Ascending aorta (tissue), 2 donors: Measurements from ENCODE around the gene CBLN3. TPM values are rescaled to one million over a fixed set of nuclear protein-coding genes. Genes with fewer than 3 reads are reported as not detected.
"Not testable (repeated sequence)": the region's sequence is repeated elsewhere in the genome, so short reads cannot be mapped to it uniquely, and the experiment has no call there.

ENCODE experiments used
- DNase-seq, 2 donors: peaks; one replicate each; pipeline ENCODE4 v3.0.0-alpha.2; 2019; ENCODE audit warnings: low spot score in 2 of 2
- H3K27ac ChIP-seq, 2 donors: fragments of 200-600 bp; sonication (generic); one replicate each; pipeline ENCODE4 v1.5.1; 2016 to 2017; ENCODE audit warnings: mild to moderate bottlenecking in 1 of 2
- H3K27me3 ChIP-seq: fragments of 200-600 bp; sonication (generic); one replicate; pipeline ENCODE4 v1.5.1; 2017
- H3K36me3 ChIP-seq, 2 donors: fragments of 200-600 bp; sonication (generic); one replicate each; pipeline ENCODE4 v1.5.1; 2016
- H3K4me1 ChIP-seq, 2 donors: fragments of 200-600 bp; sonication (generic); one replicate each; pipeline ENCODE4 v1.5.1; 2016 to 2017; ENCODE audit warnings: mild to moderate bottlenecking in 1 of 2
- H3K4me3 ChIP-seq, 2 donors: fragments of 200-600 bp; sonication (generic); one replicate each; pipeline ENCODE4 v1.5.1; 2016 to 2017; ENCODE audit warnings: mild to moderate bottlenecking in 1 of 2
- H3K9me3 ChIP-seq, 2 donors: fragments of 200-600 bp; sonication (generic); one replicate each; pipeline ENCODE4 v1.5.1; 2016
- CTCF ChIP-seq, 3 experiments: fragments of 200-600 bp in 2 of 3; fragments of 450-650 bp in 1 of 3; sonication (generic) in 2 of 3; IDR thresholded peaks; one replicate each; pipeline ENCODE4 v1.5.1; 2016 to 2019; ENCODE audit warnings: antibody characterized with exemption in 3 of 3, mild to moderate bottlenecking in 1 of 3, moderate library complexity in 1 of 3
- intact Hi-C: fragments of 100-400 bp; cut with DNase I; formaldehyde crosslinking; loops from one replicate; pipeline ENCODE4 v1.15.1; 2023
- total RNA-seq: library from RNA; depleted of rRNA; stranded (reverse); fragments of >200 nt; gene quantifications from one replicate; pipeline ENCODE4 v1.1.0, GENCODE V29; 2016

The CBLN3 gene
- total RNA-seq: 2.2 TPM

GRCh38 chr14:24429395-24430142 is at the start of gene CBLN3, which contains the start of gene KHNYN:
Gene CBLN3 (minus strand): TSS chr14:24429668. CDS start chr14:24429054, 614 bp downstream.
Gene KHNYN (plus strand): TSS chr14:24429954. CDS start chr14:24430731, 777 bp downstream.
- H3K27ac ChIP-seq: peak within 1 kb of the TSS; percentile 88 to 96
- H3K9me3 ChIP-seq: no peaks in the 10 kb centered on the region
- peaks cover 22 to 25% of the 10 kb centered on the region in 2 donors for H3K36me3 ChIP-seq
- no peaks in the 10 kb centered on the region for H3K27me3 ChIP-seq
- peaks cover 5 to 23% of the 10 kb centered on the region in 2 donors for H3K4me1 ChIP-seq
- TF ChIP-seq CTCF (IDR thresholded peaks at IDR 0.05): no peak
- H3K4me3 ChIP-seq: peak within 1 kb of the TSS; percentile 78 to 92
- peak; percentile 71 to 95 for DNase-seq
- intact Hi-C loops: loop anchor here (1.0 to 10.0 kb wide), 5 partner anchors 13 to 1065 kb away; partner anchors contain the start of genes EFS, NYNRIN, SDR39U1 and TINF2

- Histone ChIP-seq H3K4me1 (no peaks in the 10 kb centered on the region), H3K4me3 (no peak overlapping the region), H3K27me3 (no peaks in the 10 kb centered on the region), H3K9me3 (no peaks in the 10 kb centered on the region), H3K27ac (no peak overlapping the region), H3K36me3 (no peaks in the 10 kb centered on the region)
- DNase-seq: no peak
- no peak for TF ChIP-seq CTCF (IDR thresholded peaks at IDR 0.05)
- intact Hi-C loops: no loop called here
These were observed 45.8 kb upstream of the CBLN3 start for GRCh38 chr14:24475261-24475660.

GRCh38 chr14:24473211-24473610 is 43.7 kb upstream of the CBLN3 start:
- no peaks in the 10 kb centered on the region for H3K27me3 ChIP-seq
- H3K4me3 ChIP-seq: no peak overlapping the region
- TF ChIP-seq CTCF (IDR thresholded peaks at IDR 0.05): no peak
- DNase-seq: no peak
- no peaks in the 10 kb centered on the region for H3K9me3 ChIP-seq
- intact Hi-C loops: no loop called here
- H3K36me3 ChIP-seq: no peaks in the 10 kb centered on the region
- H3K27ac ChIP-seq: no peak overlapping the region
- H3K4me1 ChIP-seq: no peaks in the 10 kb centered on the region

- H3K27me3 ChIP-seq, H3K4me3 ChIP-seq, H3K36me3 ChIP-seq, H3K9me3 ChIP-seq, H3K27ac ChIP-seq, H3K4me1 ChIP-seq, DNase-seq, intact Hi-C loops: not testable (repeated sequence)
These were observed 41.0 kb upstream of the CBLN3 start for GRCh38 chr14:24470450-24470849.

GRCh38 chr14:24465805-24466204 is 36.3 kb upstream of the CBLN3 start:
- H3K9me3 ChIP-seq: no peaks in the 10 kb centered on the region
- no peaks in the 10 kb centered on the region for H3K36me3 ChIP-seq
- TF ChIP-seq CTCF (IDR thresholded peaks at IDR 0.05): no peak
- no peak overlapping the region for H3K4me3 ChIP-seq
- H3K4me1 ChIP-seq: no peaks in the 10 kb centered on the region
- no peak overlapping the region for H3K27ac ChIP-seq
- no peak for DNase-seq
- no peaks in the 10 kb centered on the region for H3K27me3 ChIP-seq
- intact Hi-C loops: no loop called here

GRCh38 chr14:24465368-24465767 is 35.9 kb upstream of the CBLN3 start:
- intact Hi-C loops: no loop called here
- Histone ChIP-seq H3K9me3 (no peaks in the 10 kb centered on the region), H3K27me3 (no peaks in the 10 kb centered on the region), H3K27ac (no peak overlapping the region), H3K4me3 (no peak overlapping the region), H3K36me3 (no peaks in the 10 kb centered on the region), H3K4me1 (no peaks in the 10 kb centered on the region)
- no peak for DNase-seq
- TF ChIP-seq CTCF (IDR thresholded peaks at IDR 0.05): no peak
